ENCODE results near the gene IL31.

IL31 gene

GRCh38 chr12:122150127-122150681 lies 23.8 kb downstream of the IL31 start:
- TF ChIP-seq CTCF (conservative IDR thresholded peaks at IDR 0.05; ENCODE audit: low read length) (no peak), EZH2phosphoT487 (IDR thresholded peaks at IDR 0.05; ENCODE audit: borderline replicate concordance) (no peak)

GRCh38 chr12:122148657-122149056 lies 25.4 kb downstream of the IL31 start:
- no peaks in the 10 kb centered on the region for H3K27me3 ChIP-seq (ENCODE audit: insufficient read depth, low read length, poor library complexity, severe bottlenecking)
- H3K4me1 ChIP-seq (ENCODE audit: insufficient read depth, low read length, poor library complexity, severe bottlenecking) = no peaks in the 10 kb centered on the region
- no peak for TF ChIP-seq EZH2phosphoT487 (IDR thresholded peaks at IDR 0.05; ENCODE audit: borderline replicate concordance)
- no peaks in the 10 kb centered on the region for H3K9me3 ChIP-seq (ENCODE audit: insufficient read depth, low read depth, low read length)
- H3K79me2 ChIP-seq (ENCODE audit: insufficient read depth, low read length) = no peaks in the 10 kb centered on the region
- no peaks in the 10 kb centered on the region for H3F3A ChIP-seq (ENCODE audit: low read depth)
- H2AFZ ChIP-seq (ENCODE audit: low read length) = no peak overlapping the region
- no peak overlapping the region for H3K4me3 ChIP-seq (ENCODE audit: low read length, poor library complexity, severe bottlenecking)
- no peak overlapping the region for H3K4me2 ChIP-seq (ENCODE audit: low read depth, low read length, poor library complexity, severe bottlenecking)
- no peaks in the 10 kb centered on the region for H3K9me2 ChIP-seq (replicated peaks; ENCODE audit: low read depth, low read length)
- H3K9ac ChIP-seq (ENCODE audit: low read depth, low read length, poor library complexity, severe bottlenecking) = no peak overlapping the region
- no peaks in the 10 kb centered on the region; the same call in 1 of the 2 replicates for H3K36me3 ChIP-seq (ENCODE audit: insufficient read depth, low read length)
- no peaks in the 10 kb centered on the region for H4K20me1 ChIP-seq (ENCODE audit: insufficient read depth, low read length, poor library complexity, severe bottlenecking)

More at GRCh38 chr12:122150127-122150681, 23.8 kb downstream of the IL31 start:
- H3F3A ChIP-seq (ENCODE audit: low read depth) = no peaks in the 10 kb centered on the region
- no peaks in the 10 kb centered on the region for H3K9me3 ChIP-seq (ENCODE audit: insufficient read depth, low read depth, low read length)
- H2AFZ ChIP-seq (ENCODE audit: low read length) = no peak overlapping the region
- no peaks in the 10 kb centered on the region for H3K9me2 ChIP-seq (replicated peaks; ENCODE audit: low read depth, low read length)
- H3K4me2 ChIP-seq (ENCODE audit: low read depth, low read length, poor library complexity, severe bottlenecking) = no peak overlapping the region
- H3K36me3 ChIP-seq (ENCODE audit: insufficient read depth, low read length) = no peaks in the 10 kb centered on the region
- no peak overlapping the region for H3K4me3 ChIP-seq (ENCODE audit: low read length, poor library complexity, severe bottlenecking)
- H3K27me3 ChIP-seq (ENCODE audit: insufficient read depth, low read length, poor library complexity, severe bottlenecking) = no peaks in the 10 kb centered on the region
- H3K79me2 ChIP-seq (ENCODE audit: insufficient read depth, low read length) = no peaks in the 10 kb centered on the region
- H3K4me1 ChIP-seq (ENCODE audit: insufficient read depth, low read length, poor library complexity, severe bottlenecking) = no peaks in the 10 kb centered on the region
- no peak overlapping the region for H3K9ac ChIP-seq (ENCODE audit: low read depth, low read length, poor library complexity, severe bottlenecking)
- no peaks in the 10 kb centered on the region for H4K20me1 ChIP-seq (ENCODE audit: insufficient read depth, low read length, poor library complexity, severe bottlenecking)

- peaks cover 4% of the 10 kb centered on the region; the same call in 1 of the 2 replicates for H3K36me3 ChIP-seq (ENCODE audit: insufficient read depth, low read length)
- H2AFZ ChIP-seq (ENCODE audit: low read length) = no peak overlapping the region
- H3K4me2 ChIP-seq (ENCODE audit: low read depth, low read length, poor library complexity, severe bottlenecking) = no peak overlapping the region
- no peaks in the 10 kb centered on the region for H3K79me2 ChIP-seq (ENCODE audit: insufficient read depth, low read length)
- no peaks in the 10 kb centered on the region for H3F3A ChIP-seq (ENCODE audit: low read depth)
- H3K27me3 ChIP-seq (ENCODE audit: insufficient read depth, low read length, poor library complexity, severe bottlenecking) = no peaks in the 10 kb centered on the region
- H3K4me1 ChIP-seq (ENCODE audit: insufficient read depth, low read length, poor library complexity, severe bottlenecking) = no peaks in the 10 kb centered on the region
- H3K9ac ChIP-seq (ENCODE audit: low read depth, low read length, poor library complexity, severe bottlenecking) = no peak overlapping the region
- no peaks in the 10 kb centered on the region for H3K9me3 ChIP-seq (ENCODE audit: insufficient read depth, low read depth, low read length)
- no peaks in the 10 kb centered on the region for H4K20me1 ChIP-seq (ENCODE audit: insufficient read depth, low read length, poor library complexity, severe bottlenecking)
- TF ChIP-seq CTCF (conservative IDR thresholded peaks at IDR 0.05; ENCODE audit: low read length) (no peak), EZH2phosphoT487 (IDR thresholded peaks at IDR 0.05; ENCODE audit: borderline replicate concordance) (no peak)
- H3K4me3 ChIP-seq (ENCODE audit: low read length, poor library complexity, severe bottlenecking) = no peak overlapping the region
- H3K9me2 ChIP-seq (replicated peaks; ENCODE audit: low read depth, low read length) = no peaks in the 10 kb centered on the region
Measured at GRCh38 chr12:122147514-122148290, 26.3 kb downstream of the IL31 start.

All from Loucy (cell line).